HepG2 (cell line): ENCODE data around the gene CMIP. TPM values are rescaled to one million over a fixed set of nuclear protein-coding genes. Genes with fewer than 3 reads are reported as not detected.

Experiments
- FOXA1 ChIP-seq, 2 experiments: fragments of 450-650 bp in 1 of 2; sonication (generic) in 1 of 2; formaldehyde crosslinking in 1 of 2; IDR thresholded peaks; 2 replicates each; pipeline versions ENCODE4 v1.4.0 to v1.6.1; 2016 to 2020; ENCODE audit warnings: missing genetic modification reagents in 1 of 2
- MED1 ChIP-seq: sonication (generic); formaldehyde crosslinking; IDR thresholded peaks from 2 replicates; pipeline ENCODE4 v1.4.0; 2020; ENCODE audit warnings: missing genetic modification reagents
- MED13 ChIP-seq: sonication (generic); formaldehyde crosslinking; IDR thresholded peaks from 2 replicates; pipeline ENCODE4 v1.5.0; 2020; ENCODE audit warnings: missing genetic modification reagents
- PTBP1 ChIP-seq: fragments of 200-400 bp; formaldehyde crosslinking; IDR thresholded peaks from 2 replicates; pipeline ENCODE4 v1.6.1; 2018; ENCODE audit warnings: low read length, low read depth; ENCODE audit not compliant: poor library complexity, severe bottlenecking
- SNAI1 ChIP-seq: sonication (generic); formaldehyde crosslinking; IDR thresholded peaks from 2 replicates; pipeline ENCODE4 v1.5.0; 2020; ENCODE audit warnings: mild to moderate bottlenecking, missing genetic modification reagents, borderline replicate concordance
- ZNF549 ChIP-seq: sonication (generic); formaldehyde crosslinking; IDR thresholded peaks from 2 replicates; pipeline ENCODE4 v1.5.0; 2020; ENCODE audit warnings: missing genetic modification reagents
- polyA plus RNA-seq, 8 experiments: library from polyadenylated mRNA; depleted of rRNA in 3 of 8; stranded (reverse) in 7 of 8; unstranded in 1 of 8; fragments of >200 nt; fragmentation: Illumina TruSeq in 4 of 8; extraction: Trizol in 4 of 8; gene quantifications; 2 replicates each; pipeline versions ENCODE4 v1.2.1 to v1.2.3, GENCODE V29; 2011 to 2016; ENCODE audit warnings: low read depth in 4 of 8, missing spikeins in 1 of 8, mixed read lengths in 1 of 8; ENCODE audit not compliant: insufficient read depth in 1 of 8
- total RNA-seq, 5 experiments: library from RNA; depleted of rRNA; stranded (reverse); fragments of >200 nt; fragmentation: Illumina TruSeq; extraction: Trizol; gene quantifications; 2 replicates each; pipeline ENCODE4 v1.2.3, GENCODE V29; 2016; ENCODE audit warnings: low read depth in 1 of 5
- TF ChIP-seq, protein P1 (sequence below): sonication (generic); formaldehyde crosslinking; IDR thresholded peaks from 2 replicates; pipeline ENCODE4 v1.8.0; 2022; ENCODE audit warnings: mild to moderate bottlenecking, missing genetic modification reagents, moderate library complexity
- TF ChIP-seq, protein P2 (sequence below): sonication (generic); formaldehyde crosslinking; IDR thresholded peaks from 2 replicates; pipeline ENCODE4 v1.4.0; 2020; ENCODE audit warnings: missing genetic modification reagents
- TF ChIP-seq, protein P3 (sequence below): sonication (generic); formaldehyde crosslinking; conservative IDR thresholded peaks from 2 replicates; pipeline ENCODE4 v1.4.0; 2020; ENCODE audit warnings: mild to moderate bottlenecking, missing genetic modification reagents, moderate library complexity
- TF ChIP-seq, protein P4 (sequence below): sonication (generic); formaldehyde crosslinking; IDR thresholded peaks from 2 replicates; pipeline ENCODE4 v1.5.1; 2020; ENCODE audit warnings: mild to moderate bottlenecking, missing genetic modification reagents, borderline replicate concordance
- TF ChIP-seq, protein P5 (sequence below): sonication (generic); formaldehyde crosslinking; IDR thresholded peaks from 2 replicates; pipeline ENCODE4 v1.4.0; 2020; ENCODE audit warnings: missing genetic modification reagents
- TF ChIP-seq, protein P6 (sequence below): sonication (generic); formaldehyde crosslinking; conservative IDR thresholded peaks from 2 replicates; pipeline ENCODE4 v1.4.0; 2020; ENCODE audit warnings: missing genetic modification reagents

CMIP gene
- total and polyA plus RNA-seq, 2 of the 13 experiments (the other 11 are each of a cell fraction or from before 2014, with no cell fraction given) = 10.9 to 18.1 TPM

DNA sequence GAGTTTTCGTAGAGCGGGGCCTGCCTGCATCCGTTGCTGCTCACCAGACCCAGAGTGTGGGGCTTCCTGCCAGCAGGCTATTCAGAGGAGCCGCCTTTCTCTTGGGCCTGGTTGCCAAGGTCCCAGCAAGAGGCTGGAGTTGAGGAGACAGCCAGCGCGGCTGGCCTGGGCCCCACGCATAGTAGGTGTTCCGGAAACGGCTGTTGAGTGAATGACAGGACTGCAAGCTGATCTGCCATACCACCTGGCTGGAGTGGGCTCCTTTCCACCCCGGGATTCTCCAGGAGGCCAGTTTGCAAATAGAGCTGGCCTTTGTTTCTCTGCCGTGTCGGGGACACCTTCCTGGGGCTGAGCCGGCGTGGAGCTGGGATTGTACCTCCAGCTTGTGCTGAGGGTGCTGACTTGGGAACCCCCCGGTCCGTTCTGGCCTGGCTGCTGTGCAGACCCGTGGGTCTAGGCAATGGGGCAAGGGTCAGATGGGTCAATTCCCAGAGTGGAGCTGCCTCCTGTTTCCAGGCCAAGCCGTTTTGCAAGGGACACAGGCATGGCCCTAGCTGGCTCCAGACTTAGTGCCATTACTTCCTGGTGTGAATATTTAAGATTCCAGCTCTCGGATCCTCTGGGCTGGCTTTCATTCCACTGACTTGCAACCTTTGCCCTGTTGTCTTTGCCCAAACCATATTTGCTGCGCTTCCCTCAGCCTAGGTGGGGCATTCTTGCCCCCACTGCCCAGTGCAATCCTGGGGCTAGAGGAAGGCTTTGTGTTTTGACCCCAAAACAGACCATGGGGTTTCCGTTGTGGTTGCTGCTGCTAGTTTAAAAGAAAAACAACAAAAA lies 68.8 kb downstream of the CMIP start (continued):
- TF ChIP-seq, protein P1, sequence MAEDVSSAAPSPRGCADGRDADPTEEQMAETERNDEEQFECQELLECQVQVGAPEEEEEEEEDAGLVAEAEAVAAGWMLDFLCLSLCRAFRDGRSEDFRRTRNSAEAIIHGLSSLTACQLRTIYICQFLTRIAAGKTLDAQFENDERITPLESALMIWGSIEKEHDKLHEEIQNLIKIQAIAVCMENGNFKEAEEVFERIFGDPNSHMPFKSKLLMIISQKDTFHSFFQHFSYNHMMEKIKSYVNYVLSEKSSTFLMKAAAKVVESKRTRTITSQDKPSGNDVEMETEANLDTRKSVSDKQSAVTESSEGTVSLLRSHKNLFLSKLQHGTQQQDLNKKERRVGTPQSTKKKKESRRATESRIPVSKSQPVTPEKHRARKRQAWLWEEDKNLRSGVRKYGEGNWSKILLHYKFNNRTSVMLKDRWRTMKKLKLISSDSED (CRISPR knock-in tag) = peak; percentile 65; the same call in 1 of the 2 replicates
- TF ChIP-seq, protein P2, sequence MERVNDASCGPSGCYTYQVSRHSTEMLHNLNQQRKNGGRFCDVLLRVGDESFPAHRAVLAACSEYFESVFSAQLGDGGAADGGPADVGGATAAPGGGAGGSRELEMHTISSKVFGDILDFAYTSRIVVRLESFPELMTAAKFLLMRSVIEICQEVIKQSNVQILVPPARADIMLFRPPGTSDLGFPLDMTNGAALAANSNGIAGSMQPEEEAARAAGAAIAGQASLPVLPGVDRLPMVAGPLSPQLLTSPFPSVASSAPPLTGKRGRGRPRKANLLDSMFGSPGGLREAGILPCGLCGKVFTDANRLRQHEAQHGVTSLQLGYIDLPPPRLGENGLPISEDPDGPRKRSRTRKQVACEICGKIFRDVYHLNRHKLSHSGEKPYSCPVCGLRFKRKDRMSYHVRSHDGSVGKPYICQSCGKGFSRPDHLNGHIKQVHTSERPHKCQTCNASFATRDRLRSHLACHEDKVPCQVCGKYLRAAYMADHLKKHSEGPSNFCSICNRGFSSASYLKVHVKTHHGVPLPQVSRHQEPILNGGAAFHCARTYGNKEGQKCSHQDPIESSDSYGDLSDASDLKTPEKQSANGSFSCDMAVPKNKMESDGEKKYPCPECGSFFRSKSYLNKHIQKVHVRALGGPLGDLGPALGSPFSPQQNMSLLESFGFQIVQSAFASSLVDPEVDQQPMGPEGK (CRISPR knock-in tag) = peak; percentile 92
- TF ChIP-seq MED13 (CRISPR knock-in tag) (0 out of 2 replicates have a peak, but pooled peaks have one; percentile 50), ZNF549 (CRISPR knock-in tag) (peak; percentile 99), FOXA1 (IDR thresholded peaks at IDR 0.05) (no peak), FOXA1 (CRISPR knock-in tag; IDR thresholded peaks at IDR 0.05) (peak; percentile 56; the same call in 1 of the 2 replicates), SNAI1 (CRISPR knock-in tag) (no peak), MED1 (CRISPR knock-in tag) (peak; percentile 87), PTBP1 (no peak)
- TF ChIP-seq, protein P3, sequence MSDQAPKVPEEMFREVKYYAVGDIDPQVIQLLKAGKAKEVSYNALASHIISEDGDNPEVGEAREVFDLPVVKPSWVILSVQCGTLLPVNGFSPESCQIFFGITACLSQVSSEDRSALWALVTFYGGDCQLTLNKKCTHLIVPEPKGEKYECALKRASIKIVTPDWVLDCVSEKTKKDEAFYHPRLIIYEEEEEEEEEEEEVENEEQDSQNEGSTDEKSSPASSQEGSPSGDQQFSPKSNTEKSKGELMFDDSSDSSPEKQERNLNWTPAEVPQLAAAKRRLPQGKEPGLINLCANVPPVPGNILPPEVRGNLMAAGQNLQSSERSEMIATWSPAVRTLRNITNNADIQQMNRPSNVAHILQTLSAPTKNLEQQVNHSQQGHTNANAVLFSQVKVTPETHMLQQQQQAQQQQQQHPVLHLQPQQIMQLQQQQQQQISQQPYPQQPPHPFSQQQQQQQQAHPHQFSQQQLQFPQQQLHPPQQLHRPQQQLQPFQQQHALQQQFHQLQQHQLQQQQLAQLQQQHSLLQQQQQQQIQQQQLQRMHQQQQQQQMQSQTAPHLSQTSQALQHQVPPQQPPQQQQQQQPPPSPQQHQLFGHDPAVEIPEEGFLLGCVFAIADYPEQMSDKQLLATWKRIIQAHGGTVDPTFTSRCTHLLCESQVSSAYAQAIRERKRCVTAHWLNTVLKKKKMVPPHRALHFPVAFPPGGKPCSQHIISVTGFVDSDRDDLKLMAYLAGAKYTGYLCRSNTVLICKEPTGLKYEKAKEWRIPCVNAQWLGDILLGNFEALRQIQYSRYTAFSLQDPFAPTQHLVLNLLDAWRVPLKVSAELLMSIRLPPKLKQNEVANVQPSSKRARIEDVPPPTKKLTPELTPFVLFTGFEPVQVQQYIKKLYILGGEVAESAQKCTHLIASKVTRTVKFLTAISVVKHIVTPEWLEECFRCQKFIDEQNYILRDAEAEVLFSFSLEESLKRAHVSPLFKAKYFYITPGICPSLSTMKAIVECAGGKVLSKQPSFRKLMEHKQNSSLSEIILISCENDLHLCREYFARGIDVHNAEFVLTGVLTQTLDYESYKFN (CRISPR knock-in tag) = peak; percentile 72
- TF ChIP-seq, protein P4, sequence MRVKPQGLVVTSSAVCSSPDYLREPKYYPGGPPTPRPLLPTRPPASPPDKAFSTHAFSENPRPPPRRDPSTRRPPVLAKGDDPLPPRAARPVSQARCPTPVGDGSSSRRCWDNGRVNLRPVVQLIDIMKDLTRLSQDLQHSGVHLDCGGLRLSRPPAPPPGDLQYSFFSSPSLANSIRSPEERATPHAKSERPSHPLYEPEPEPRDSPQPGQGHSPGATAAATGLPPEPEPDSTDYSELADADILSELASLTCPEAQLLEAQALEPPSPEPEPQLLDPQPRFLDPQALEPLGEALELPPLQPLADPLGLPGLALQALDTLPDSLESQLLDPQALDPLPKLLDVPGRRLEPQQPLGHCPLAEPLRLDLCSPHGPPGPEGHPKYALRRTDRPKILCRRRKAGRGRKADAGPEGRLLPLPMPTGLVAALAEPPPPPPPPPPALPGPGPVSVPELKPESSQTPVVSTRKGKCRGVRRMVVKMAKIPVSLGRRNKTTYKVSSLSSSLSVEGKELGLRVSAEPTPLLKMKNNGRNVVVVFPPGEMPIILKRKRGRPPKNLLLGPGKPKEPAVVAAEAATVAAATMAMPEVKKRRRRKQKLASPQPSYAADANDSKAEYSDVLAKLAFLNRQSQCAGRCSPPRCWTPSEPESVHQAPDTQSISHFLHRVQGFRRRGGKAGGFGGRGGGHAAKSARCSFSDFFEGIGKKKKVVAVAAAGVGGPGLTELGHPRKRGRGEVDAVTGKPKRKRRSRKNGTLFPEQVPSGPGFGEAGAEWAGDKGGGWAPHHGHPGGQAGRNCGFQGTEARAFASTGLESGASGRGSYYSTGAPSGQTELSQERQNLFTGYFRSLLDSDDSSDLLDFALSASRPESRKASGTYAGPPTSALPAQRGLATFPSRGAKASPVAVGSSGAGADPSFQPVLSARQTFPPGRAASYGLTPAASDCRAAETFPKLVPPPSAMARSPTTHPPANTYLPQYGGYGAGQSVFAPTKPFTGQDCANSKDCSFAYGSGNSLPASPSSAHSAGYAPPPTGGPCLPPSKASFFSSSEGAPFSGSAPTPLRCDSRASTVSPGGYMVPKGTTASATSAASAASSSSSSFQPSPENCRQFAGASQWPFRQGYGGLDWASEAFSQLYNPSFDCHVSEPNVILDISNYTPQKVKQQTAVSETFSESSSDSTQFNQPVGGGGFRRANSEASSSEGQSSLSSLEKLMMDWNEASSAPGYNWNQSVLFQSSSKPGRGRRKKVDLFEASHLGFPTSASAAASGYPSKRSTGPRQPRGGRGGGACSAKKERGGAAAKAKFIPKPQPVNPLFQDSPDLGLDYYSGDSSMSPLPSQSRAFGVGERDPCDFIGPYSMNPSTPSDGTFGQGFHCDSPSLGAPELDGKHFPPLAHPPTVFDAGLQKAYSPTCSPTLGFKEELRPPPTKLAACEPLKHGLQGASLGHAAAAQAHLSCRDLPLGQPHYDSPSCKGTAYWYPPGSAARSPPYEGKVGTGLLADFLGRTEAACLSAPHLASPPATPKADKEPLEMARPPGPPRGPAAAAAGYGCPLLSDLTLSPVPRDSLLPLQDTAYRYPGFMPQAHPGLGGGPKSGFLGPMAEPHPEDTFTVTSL (CRISPR knock-in tag) = peak; percentile 41; the same call in 1 of the 2 replicates
- TF ChIP-seq, protein P5, sequence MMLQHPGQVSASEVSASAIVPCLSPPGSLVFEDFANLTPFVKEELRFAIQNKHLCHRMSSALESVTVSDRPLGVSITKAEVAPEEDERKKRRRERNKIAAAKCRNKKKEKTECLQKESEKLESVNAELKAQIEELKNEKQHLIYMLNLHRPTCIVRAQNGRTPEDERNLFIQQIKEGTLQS (CRISPR knock-in tag) = no peak
- TF ChIP-seq, protein P6, sequence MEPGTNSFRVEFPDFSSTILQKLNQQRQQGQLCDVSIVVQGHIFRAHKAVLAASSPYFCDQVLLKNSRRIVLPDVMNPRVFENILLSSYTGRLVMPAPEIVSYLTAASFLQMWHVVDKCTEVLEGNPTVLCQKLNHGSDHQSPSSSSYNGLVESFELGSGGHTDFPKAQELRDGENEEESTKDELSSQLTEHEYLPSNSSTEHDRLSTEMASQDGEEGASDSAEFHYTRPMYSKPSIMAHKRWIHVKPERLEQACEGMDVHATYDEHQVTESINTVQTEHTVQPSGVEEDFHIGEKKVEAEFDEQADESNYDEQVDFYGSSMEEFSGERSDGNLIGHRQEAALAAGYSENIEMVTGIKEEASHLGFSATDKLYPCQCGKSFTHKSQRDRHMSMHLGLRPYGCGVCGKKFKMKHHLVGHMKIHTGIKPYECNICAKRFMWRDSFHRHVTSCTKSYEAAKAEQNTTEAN (CRISPR knock-in tag) = no peak; the same call in 1 of the 2 replicates
